MM.1S (cell line): ENCODE measurements around the gene IPO11.

Experiments
- DNase-seq: peaks from one replicate; pipeline ENCODE4 v3.0.0-alpha.2; 2015
- H2AFZ ChIP-seq: fragments of 300-600 bp; sonication (generic); 2 replicates; pipeline ENCODE4 v1.6.0; 2016; ENCODE audit warnings: antibody characterized with exemption, low read length
- H3F3A ChIP-seq: fragments of 300-600 bp; sonication (generic); 2 replicates; pipeline ENCODE4 v1.6.1; 2016; ENCODE audit warnings: mild to moderate bottlenecking, antibody characterized with exemption, low read length, moderate library complexity, mixed read lengths; ENCODE audit not compliant: insufficient read depth
- H3K27ac ChIP-seq: fragments of 300-600 bp; sonication (generic); 2 replicates; pipeline ENCODE4 v1.5.1; 2016; ENCODE audit warnings: mild to moderate bottlenecking, low read length
- H3K27me3 ChIP-seq: fragments of 300-600 bp; sonication (generic); replicated peaks from 2 replicates; pipeline ENCODE4 v1.6.0; 2016; ENCODE audit warnings: low read length; ENCODE audit not compliant: insufficient read depth
- H3K36me3 ChIP-seq: fragments of 300-600 bp; sonication (generic); replicated peaks from 2 replicates; pipeline ENCODE4 v1.6.1; 2016; ENCODE audit warnings: mild to moderate bottlenecking, low read length, mixed read lengths; ENCODE audit not compliant: insufficient read depth
- H3K4me1 ChIP-seq: fragments of 300-600 bp; sonication (generic); 2 replicates; pipeline ENCODE4 v1.6.1; 2016; ENCODE audit warnings: low read length, mixed read lengths
- H3K4me2 ChIP-seq: fragments of 300-600 bp; sonication (generic); 2 replicates; pipeline ENCODE4 v1.6.0; 2016; ENCODE audit warnings: low read depth, low read length
- H3K4me3 ChIP-seq: fragments of 300-600 bp; sonication (generic); 2 replicates; pipeline ENCODE4 v1.5.1; 2016; ENCODE audit warnings: low read length, mixed read lengths
- H3K79me2 ChIP-seq: fragments of 300-600 bp; sonication (generic); 2 replicates; pipeline ENCODE4 v1.6.1; 2016; ENCODE audit warnings: mixed run types, low read length, mixed read lengths
- H3K9ac ChIP-seq: fragments of 300-600 bp; sonication (generic); 2 replicates; pipeline ENCODE4 v1.6.1; 2016; ENCODE audit warnings: low read length, mixed read lengths
- H3K9me2 ChIP-seq: fragments of 300-600 bp; sonication (generic); replicated peaks from 2 replicates; pipeline ENCODE4 v1.6.1; 2016; ENCODE audit warnings: mild to moderate bottlenecking, low read length, mixed read lengths; ENCODE audit not compliant: insufficient read depth
- H3K9me3 ChIP-seq: fragments of 300-600 bp; sonication (generic); replicated peaks from 2 replicates; pipeline ENCODE4 v1.6.1; 2016; ENCODE audit warnings: mild to moderate bottlenecking, low read length, mixed read lengths; ENCODE audit not compliant: insufficient read depth
- H4K20me1 ChIP-seq: fragments of 300-600 bp; sonication (generic); 2 replicates; pipeline ENCODE4 v1.6.1; 2016; ENCODE audit warnings: mild to moderate bottlenecking, low read length, moderate library complexity, mixed read lengths; ENCODE audit not compliant: insufficient read depth
- CTCF ChIP-seq: fragments of 300-600 bp; sonication (generic); IDR thresholded peaks from 2 replicates; pipeline ENCODE4 v1.5.1; 2016; ENCODE audit warnings: antibody characterized with exemption, low read length, mixed read lengths
- EZH2 ChIP-seq: fragments of 300-600 bp; sonication (generic); optimal IDR thresholded peaks from 2 replicates; pipeline ENCODE3; 2017; ENCODE audit warnings: low read depth, mild to moderate bottlenecking, antibody characterized with exemption, low read length, mixed read lengths
- EZH2phosphoT487 ChIP-seq: fragments of 300-600 bp; sonication (generic); IDR thresholded peaks from 2 replicates; pipeline ENCODE4 v1.6.1; 2018; ENCODE audit warnings: antibody characterized with exemption, low read length

The IPO11 gene

GRCh38 chr5:62596691-62597090 lies 184.1 kb downstream of the IPO11 start:
- no peak for TF ChIP-seq EZH2
- no peak for TF ChIP-seq CTCF
- no peak for TF ChIP-seq EZH2phosphoT487
- H3K79me2 ChIP-seq: no peaks in the 10 kb centered on the region
- no peaks in the 10 kb centered on the region for H4K20me1 ChIP-seq

GRCh38 chr5:62597314-62597713 lies 184.8 kb downstream of the IPO11 start:
- H3K4me2 ChIP-seq: no peak overlapping the region
- peaks cover 29% of the 10 kb centered on the region for H3F3A ChIP-seq
- H3K4me1 ChIP-seq: peaks cover 44% of the 10 kb centered on the region
- no peaks in the 10 kb centered on the region for H4K20me1 ChIP-seq
- H2AFZ ChIP-seq: no peak overlapping the region
- no peak overlapping the region for H3K4me3 ChIP-seq
- no peaks in the 10 kb centered on the region for H3K9me3 ChIP-seq
- no peaks in the 10 kb centered on the region for H3K27me3 ChIP-seq
- no peak for DNase-seq
- TF ChIP-seq EZH2phosphoT487 (no peak), CTCF (no peak), EZH2 (no peak)
- no peaks in the 10 kb centered on the region for H3K9me2 ChIP-seq
- no peak overlapping the region for H3K9ac ChIP-seq
- H3K36me3 ChIP-seq: no peaks in the 10 kb centered on the region
- no peaks in the 10 kb centered on the region for H3K79me2 ChIP-seq
- H3K27ac ChIP-seq: no peak overlapping the region

More at GRCh38 chr5:62596691-62597090, 184.1 kb downstream of the IPO11 start:
- DNase-seq: no peak
- peaks cover 29% of the 10 kb centered on the region for H3F3A ChIP-seq
- H3K36me3 ChIP-seq: 0 out of 2 replicates have a peak, but pooled peaks cover 2% of the 10 kb centered on the region
- no peak overlapping the region for H3K4me3 ChIP-seq
- peaks cover 40% of the 10 kb centered on the region for H3K4me1 ChIP-seq
- no peak overlapping the region for H2AFZ ChIP-seq
- no peak overlapping the region for H3K4me2 ChIP-seq
- H3K27ac ChIP-seq: no peak overlapping the region
- H3K9ac ChIP-seq: no peak overlapping the region
- H3K9me2 ChIP-seq: no peaks in the 10 kb centered on the region
- no peaks in the 10 kb centered on the region for H3K27me3 ChIP-seq
- H3K9me3 ChIP-seq: no peaks in the 10 kb centered on the region

GRCh38 chr5:62600560-62601252 lies 188.1 kb downstream of the IPO11 start:
- H3K36me3 ChIP-seq: no peaks in the 10 kb centered on the region; the same call in 1 of the 2 replicates
- DNase-seq: peak; percentile 86
- no peaks in the 10 kb centered on the region for H4K20me1 ChIP-seq
- H3K4me2 ChIP-seq: peak overlapping the region; percentile 55
- H3K4me3 ChIP-seq: peak overlapping the region; percentile 1; the same call in 1 of the 2 replicates
- H3F3A ChIP-seq: peaks cover 29% of the 10 kb centered on the region
- no peaks in the 10 kb centered on the region for H3K9me2 ChIP-seq
- H3K27ac ChIP-seq: peak overlapping the region; percentile 89
- H3K9me3 ChIP-seq: no peaks in the 10 kb centered on the region
- H3K9ac ChIP-seq: peak overlapping the region; percentile 45
- TF ChIP-seq EZH2 (no peak), CTCF (0 out of 2 replicates have a peak, but pooled peaks have one; percentile 10), EZH2phosphoT487 (no peak)
- H3K27me3 ChIP-seq: no peaks in the 10 kb centered on the region
- peaks cover 37% of the 10 kb centered on the region for H3K4me1 ChIP-seq
- H2AFZ ChIP-seq: peak overlapping the region; percentile 37; the same call in 1 of the 2 replicates
- no peaks in the 10 kb centered on the region for H3K79me2 ChIP-seq
